ENCODE results near the gene DIP2B.

Gene DIP2B

GRCh38 chr12:50614167-50614759 is 109.5 kb downstream of the DIP2B start:
- no peak for DNase-seq

GRCh38 chr12:50615145-50615906 is 110.5 kb downstream of the DIP2B start:
- no peak for DNase-seq

- no peak for DNase-seq
These were observed 111.1 kb downstream of the DIP2B start for GRCh38 chr12:50615907-50616296.

- no peak for DNase-seq
These were observed 112.9 kb downstream of the DIP2B start for GRCh38 chr12:50617657-50618056.

GRCh38 chr12:50618864-50619609 is 114.3 kb downstream of the DIP2B start:
- no peak for DNase-seq

- DNase-seq = no peak
These were observed 114.8 kb downstream of the DIP2B start for GRCh38 chr12:50619610-50619958.

GRCh38 chr12:50620109-50620977 is 115.6 kb downstream of the DIP2B start:
- peak; percentile 12 for DNase-seq

- no peak for DNase-seq
These were observed 116.2 kb downstream of the DIP2B start for GRCh38 chr12:50620978-50621360.

- DNase-seq = no peak
These were observed 116.9 kb downstream of the DIP2B start for GRCh38 chr12:50621399-50622300.

- DNase-seq = no peak
These were observed 120.5 kb downstream of the DIP2B start for GRCh38 chr12:50625029-50625925.

- DNase-seq = no peak
These were observed 121.2 kb downstream of the DIP2B start for GRCh38 chr12:50626026-50626425.

- DNase-seq = no peak
These were observed 122.7 kb downstream of the DIP2B start for GRCh38 chr12:50627491-50627890.

GRCh38 chr12:50628394-50628793 is 123.6 kb downstream of the DIP2B start:
- DNase-seq = no peak

GRCh38 chr12:50633955-50634354 is 129.2 kb downstream of the DIP2B start:
- no peak for DNase-seq

- no peak for DNase-seq
These were observed 129.6 kb downstream of the DIP2B start for GRCh38 chr12:50634379-50634778.

GRCh38 chr12:50635364-50635763 is 130.6 kb downstream of the DIP2B start:
- DNase-seq = no peak

- no peak for DNase-seq
These were observed 131.1 kb downstream of the DIP2B start for GRCh38 chr12:50635857-50636256.

- no peak for DNase-seq
These were observed 131.7 kb downstream of the DIP2B start for GRCh38 chr12:50636505-50636904.

GRCh38 chr12:50637870-50638481 is 133.2 kb downstream of the DIP2B start:
- DNase-seq = peak; percentile 26

GRCh38 chr12:50638482-50638880 is 133.7 kb downstream of the DIP2B start:
- no peak for DNase-seq

GRCh38 chr12:50639721-50640120 is 134.9 kb downstream of the DIP2B start:
- DNase-seq = no peak
